Prostate gland (tissue), 2 donors: Measurements from ENCODE around the gene SGSH.

Source experiments
- CTCF ChIP-seq, 4 experiments: fragments of 200-600 bp in 2 of 4; fragments of 450-650 bp in 2 of 4; sonication (generic) in 2 of 4; IDR thresholded peaks; 1 replicate in 3 of 4; 2 replicates in 1 of 4; pipeline ENCODE4 v1.5.1; 2016 to 2019; ENCODE audit warnings: antibody characterized with exemption in 4 of 4, mild to moderate bottlenecking in 2 of 4, moderate library complexity in 2 of 4
- POLR2A ChIP-seq: fragments of 450-650 bp; IDR thresholded peaks from one replicate; pipeline ENCODE4 v1.6.1; 2016; ENCODE audit warnings: antibody characterized with exemption, mild to moderate bottlenecking

GRCh38 chr17:80225230-80225629, 5.1 kb upstream of the SGSH start:
- TF ChIP-seq CTCF (IDR thresholded peaks at IDR 0.05) = no peak
- TF ChIP-seq POLR2A = no peak
